ENCODE results near the gene NAV1.

GRCh38 chr1:201502511-201502857 is 36.4 kb upstream of the NAV1 start:
- TF ChIP-seq EZH2 (IDR thresholded peaks at IDR 0.05; ENCODE audit: low read depth): no peak
- TF ChIP-seq CTCF (conservative IDR thresholded peaks at IDR 0.05): no peak
